IPS-NIHi7 (cell line): ENCODE results near the gene DCP1A.
A peak's percentile ranks its signal among the peaks of the same experiment; 100 is the strongest.

ENCODE experiments used
- DNase-seq: peaks from one replicate; pipeline ENCODE4 v3.0.0; 2012; ENCODE audit warnings: mixed read lengths; ENCODE audit errors: extremely low spot score

Gene DCP1A

DNA sequence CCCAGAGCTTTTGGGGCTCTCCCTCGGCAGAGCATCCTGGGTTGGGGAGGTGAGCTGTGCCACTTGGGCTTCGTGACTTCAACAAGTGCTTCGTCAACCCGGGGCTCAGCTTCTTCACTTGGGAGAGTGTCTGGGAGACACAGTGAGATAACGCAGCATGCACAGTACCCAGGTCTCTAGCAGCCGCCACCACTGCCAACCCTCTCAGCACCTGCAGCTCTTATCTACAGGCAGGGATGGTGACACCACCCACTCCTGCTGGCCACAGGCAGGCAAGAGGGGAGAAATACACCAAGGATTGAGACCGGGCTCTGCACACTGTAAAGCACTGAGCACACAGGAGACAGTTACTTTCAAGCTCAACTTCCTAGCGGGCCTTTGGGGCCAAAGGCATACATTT lies 103.1 kb downstream of the DCP1A start:
- DNase-seq, result no peak

DNA sequence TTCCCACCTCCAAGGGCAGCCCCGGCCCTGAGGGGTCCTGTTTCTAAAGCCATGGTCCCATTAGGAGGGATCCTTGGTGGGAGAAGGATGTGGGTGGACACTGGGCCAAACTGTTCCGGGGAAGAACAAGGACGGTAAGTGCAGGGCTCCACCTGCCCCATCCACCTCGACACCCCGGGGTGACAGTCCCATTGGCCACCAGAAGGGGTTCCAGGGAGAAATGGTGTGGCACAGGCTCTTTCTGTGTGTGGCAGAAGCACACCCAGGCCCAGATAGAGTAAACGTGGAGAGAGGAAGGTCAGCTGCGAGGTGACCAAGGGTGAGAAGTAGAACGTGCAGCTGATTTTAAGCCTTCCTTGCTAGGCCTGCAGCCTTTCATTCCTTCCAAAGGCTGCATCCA lies 103.6 kb downstream of the DCP1A start:
- DNase-seq, result no peak

DNA sequence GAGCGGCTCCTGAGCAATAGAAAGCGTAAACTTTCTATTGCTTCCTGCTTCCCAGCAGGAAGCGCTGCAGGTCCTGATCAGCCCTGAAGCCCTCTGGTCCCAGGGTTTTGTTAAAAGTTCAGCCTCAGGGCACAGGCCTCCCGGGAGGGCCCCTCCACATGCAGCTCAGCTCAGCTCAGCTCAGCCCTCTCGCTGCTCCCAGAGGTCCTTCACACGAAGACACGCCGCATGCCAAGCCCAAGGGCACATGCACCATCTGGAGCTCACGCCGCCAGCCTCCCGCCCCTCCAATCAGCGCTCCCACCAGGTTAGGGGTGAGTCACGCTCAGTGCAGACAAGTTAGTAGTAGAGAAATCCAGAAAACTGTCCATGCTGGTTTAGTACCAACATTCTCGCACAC lies 104.2 kb downstream of the DCP1A start:
- DNase-seq, result peak; percentile 54

DNA sequence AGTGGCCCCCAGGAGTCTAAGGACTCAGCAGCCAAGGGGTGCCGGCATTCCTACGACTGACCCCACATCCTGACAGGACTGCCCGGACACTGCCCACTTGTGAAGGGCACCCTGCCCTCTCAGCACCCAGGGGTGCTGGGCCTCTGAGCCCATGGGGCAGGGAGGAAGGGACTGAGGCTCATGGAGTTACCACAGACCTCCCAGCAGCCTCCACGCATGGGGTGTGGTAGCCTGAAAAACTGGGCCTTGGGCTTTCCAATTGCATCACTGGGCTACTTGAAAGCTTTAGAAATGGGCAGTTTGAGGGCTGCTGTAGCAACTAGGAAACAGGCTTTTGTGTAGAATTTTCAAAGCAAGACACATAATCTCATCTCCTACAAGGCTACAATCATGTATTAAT lies 104.7 kb downstream of the DCP1A start:
- DNase-seq, result no peak

DNA sequence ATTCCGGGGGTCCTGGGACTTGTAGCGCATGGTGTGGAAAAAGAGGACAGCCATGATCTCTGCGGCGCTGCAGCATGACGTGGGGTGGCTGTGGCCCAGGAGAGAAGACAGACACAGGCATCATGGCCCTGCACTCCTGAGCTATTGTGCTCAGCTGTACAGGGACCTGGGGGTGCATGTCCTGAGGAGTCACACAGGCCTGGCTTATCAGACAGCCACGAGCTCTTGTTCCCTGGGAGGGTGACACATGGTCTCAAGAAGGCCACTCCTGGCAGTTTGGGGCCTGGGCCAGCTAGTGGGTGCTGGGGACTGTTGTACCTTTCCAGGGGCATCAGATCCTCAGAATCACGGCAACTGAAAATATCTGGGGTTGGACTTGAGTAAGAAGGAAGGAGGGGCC lies 105.2 kb downstream of the DCP1A start:
- no peak for DNase-seq

DNA sequence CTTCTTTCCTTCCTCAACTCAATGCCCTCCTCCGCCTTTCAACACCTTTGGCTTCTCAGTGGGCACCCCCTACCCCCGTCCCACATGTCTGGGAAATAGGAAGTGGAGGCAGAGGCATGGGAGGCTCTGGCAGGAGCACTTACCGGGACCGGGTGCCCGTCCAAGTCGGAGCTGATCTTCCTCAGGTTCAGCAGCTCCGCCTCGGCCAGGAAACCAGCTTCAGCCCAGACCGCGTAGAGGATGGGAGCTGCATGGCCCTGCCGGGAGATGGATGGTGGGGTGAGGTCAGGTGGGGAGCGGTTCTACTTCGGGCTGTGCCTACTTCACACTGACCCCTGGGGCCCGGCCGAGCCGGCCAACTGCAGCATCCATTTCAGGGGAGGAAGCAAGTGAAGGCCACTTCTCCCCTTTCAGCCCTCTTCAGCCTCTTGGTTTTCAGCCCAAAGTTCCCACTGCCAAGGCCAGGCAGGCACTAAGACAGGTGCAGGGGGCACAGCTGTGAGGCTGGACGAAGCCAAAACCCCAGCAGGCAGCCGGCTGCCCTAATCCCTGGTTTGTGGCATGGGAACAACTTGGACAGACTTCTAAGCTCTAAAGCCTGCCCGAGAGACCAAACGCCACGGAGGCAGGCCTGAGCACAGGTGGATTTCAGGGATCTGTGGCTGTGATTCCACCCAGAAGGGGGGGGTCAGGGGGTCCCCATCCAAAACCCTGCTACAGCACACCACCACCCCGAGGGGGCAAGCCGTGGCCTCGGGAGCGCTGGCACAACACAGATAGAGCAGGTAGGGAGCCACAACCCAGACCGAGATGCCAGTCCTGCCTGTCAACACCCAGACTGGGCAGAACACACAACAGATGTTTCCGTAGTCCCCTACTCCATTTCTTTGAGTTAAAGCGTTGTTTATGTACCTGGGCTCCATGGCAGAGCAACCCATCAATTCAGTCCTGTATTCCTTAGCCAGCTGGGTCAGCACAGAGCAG lies 106.1 kb downstream of the DCP1A start:
- DNase-seq, result no peak

DNA sequence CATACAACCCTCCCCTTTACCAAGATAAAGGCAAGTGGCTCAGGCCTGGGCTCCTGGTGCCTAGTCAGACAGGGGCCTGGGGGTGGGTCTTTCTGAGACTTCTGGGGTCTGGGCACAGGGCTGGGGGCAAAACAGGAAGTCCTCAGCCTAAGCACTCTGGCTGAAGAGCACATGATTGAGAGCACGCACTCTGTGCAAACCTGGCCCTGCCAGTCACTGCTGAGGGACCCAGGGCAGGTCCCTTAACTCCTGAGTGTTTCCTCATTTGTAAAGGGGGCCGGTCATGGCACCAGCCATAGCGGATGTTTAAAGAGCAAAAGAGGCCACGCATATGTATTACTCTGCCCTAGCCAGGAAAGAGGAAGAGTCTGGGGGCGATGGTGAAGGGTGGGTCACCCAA lies 107.5 kb downstream of the DCP1A start:
- DNase-seq, result no peak

DNA sequence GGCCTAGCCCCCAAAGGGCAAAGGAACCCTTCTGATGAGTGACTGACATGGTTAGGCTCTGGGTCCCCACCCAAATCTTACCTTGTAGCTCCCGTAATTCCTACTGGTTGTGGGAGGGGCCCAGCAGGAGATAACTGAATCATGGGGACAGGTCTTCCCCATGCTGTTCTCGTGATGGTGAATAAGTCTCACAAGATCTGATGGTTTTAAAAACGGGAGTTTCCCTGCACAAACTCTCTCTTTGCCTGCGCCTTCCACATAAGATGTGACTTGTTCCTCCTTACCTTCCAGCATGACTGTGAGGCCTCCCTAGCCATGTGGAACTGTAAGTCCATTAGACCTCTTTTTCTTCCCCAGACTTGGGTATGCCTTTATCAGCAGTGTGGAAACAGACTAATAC lies 108.5 kb downstream of the DCP1A start:
- DNase-seq, result no peak

DNA sequence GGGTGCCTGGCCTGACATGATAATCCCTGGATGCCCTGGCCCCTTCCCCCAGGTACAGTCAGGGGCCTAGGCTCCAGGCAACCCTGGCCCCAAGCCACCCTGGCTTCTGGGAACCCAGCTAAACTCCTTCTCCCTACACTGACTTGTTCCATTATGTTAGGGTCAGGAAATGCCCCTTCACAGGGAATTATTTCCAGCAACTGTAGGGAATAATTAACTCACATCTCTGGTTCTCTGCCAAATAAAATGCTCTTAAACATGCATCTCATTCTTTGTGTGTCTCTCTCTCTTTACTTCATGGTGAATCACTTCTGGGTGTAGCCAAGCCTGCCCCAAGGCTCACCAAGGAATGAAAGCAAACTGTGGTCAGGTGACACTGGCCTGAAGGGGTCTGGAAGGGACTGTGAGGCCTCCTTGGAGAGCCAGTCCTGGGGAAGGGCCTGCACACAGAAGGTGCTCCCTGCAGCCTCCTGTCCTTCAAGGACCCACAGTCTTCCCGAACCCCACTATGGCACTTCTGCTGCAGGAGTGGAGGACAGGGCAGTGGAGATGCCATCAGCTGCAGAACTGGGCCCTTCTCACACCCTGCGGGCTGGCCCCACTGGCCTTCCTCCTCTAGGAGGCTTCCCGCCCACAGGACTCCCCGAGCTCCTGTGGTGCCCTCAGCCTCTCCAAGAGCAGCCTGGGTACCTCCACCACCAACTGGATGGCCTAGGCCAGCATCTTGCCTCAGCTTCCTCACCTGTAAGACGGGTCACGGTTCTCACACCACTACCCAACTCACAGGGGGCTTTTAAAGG lies 109.1 kb downstream of the DCP1A start:
- DNase-seq, result no peak

DNA sequence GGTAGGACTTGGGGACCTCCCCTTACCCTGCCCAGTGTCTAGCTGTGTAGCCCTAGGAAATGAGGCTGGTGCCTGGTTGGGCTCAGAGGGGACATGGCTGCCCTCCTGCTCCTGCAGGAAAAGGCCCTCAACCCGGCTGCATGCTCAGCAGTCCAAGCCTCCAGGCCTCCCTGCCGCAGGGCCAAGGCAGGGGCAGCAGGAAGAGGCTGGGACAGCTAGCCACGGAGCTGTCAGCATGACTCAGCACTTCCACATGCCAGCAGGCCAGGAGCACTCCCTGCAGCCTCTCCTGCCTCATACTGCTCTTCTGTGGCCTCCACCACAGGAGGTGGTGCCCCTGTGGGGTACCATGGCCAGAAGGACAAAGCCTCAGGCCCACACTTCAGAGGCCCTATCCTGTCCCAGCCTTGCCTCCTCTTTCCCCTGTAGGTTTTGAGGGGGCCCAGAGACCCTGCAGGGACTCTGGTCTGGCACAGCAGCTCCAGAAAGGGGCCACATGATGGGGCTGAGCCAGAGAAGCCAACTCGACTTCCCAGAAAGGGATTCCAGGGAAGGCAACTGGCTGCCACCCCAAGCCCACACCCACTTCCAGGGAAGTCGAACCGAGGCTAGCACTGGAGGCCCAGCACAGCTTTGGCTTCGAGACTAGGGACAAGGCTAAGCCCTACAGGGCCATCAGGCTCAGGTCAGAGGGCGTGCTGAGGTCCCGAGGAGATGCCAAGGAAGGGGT lies 111.1 kb downstream of the DCP1A start:
- DNase-seq, result peak; percentile 59

DNA sequence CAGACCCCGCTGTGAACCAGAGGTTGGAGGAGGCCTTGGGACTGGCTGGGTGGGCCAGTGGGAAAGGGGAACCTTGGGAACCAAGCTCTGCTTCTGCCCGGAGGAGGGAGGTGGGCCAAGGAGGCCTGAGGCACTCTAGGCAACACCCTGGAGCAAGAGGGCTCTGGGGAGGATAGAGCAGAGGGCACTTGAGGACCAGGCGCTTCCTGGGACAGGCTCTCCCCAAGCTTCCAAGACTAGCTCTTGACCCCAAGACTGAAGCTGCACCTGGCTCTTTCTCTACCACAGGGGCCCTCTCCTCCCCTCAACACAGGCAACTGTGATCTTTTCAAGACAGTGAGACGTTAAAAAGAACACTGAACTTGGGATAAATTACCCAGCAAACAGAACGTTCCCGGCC lies 111.8 kb downstream of the DCP1A start:
- DNase-seq, result no peak

DNA sequence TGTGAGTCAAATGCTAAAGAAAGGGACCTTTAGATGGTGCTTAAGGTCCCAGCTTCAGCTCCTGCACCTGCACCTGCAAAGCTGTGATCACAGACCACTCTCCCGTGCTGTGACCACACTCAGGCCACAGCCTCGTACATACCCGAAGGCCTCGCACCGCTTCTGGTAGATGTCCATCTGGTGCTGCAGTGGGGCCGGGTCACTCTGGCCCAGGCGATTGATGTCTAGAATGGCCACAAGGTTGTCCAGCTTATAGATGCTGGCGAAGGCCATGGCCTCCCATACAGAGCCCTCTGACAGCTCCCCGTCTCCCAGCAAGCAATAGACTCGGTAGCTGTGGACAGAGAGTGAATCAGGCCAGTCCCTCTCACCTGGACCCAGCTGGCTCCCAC lies 112.5 kb downstream of the DCP1A start:
- no peak for DNase-seq

DNA sequence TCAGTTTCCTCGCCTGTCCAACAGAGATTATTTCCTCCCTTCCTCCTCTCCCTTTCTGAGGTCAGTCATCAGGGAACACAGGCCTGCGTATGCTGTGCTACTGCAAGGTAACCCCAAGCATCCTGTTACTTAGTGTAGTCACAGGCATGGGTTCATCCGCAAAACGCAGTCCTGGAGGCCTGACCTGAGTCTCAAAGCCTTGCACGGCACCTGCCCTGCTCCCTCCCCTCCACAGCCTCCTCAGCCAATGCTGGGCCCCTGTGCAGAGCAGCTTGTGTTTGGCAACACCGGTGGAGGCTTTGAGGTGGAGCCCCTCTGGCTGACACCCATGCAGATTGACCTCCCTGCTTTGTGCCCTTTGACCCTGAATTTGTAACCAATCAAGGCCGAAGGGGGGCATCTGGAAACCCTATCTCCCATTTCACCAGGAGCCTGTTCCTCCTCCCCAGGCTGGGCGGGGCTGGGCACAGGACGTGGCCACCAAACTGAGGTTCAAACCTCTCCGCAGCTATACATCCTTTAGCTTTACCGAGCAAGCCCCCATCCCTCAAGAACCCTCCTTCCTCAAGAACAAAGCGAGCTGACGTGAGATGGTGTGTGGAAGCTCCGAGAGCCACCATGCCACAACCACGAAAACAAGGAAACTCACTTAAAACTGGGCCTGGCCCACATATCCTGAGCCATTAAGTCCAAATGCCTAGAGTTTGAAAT lies 113.1 kb downstream of the DCP1A start:
- no peak for DNase-seq
